Astrocyte (in vitro differentiated cells and primary cell): ENCODE results near the gene PPP1R12C. TPM values are rescaled to one million over a fixed set of nuclear protein-coding genes. Genes with fewer than 3 reads are reported as not detected.

Experiments used
- DNase-seq: peaks from one replicate; pipeline ENCODE4 v3.0.0-alpha.2; 2010; ENCODE audit warnings: low read depth
- FAIRE-seq: peaks from 2 replicates; lab custom pipeline; 2011; peaks lifted over from hg19 to GRCh38; lab: Jason Lieb, UNC
- H2AFZ ChIP-seq: 2 replicates; pipeline ENCODE4 v1.6.0; 2012; ENCODE audit warnings: low read depth, low read length, inconsistent platforms
- H3K27ac ChIP-seq: 2 replicates; pipeline ENCODE4 v1.5.1; 2011; ENCODE audit warnings: low read depth, low read length, inconsistent platforms
- H3K27me3 ChIP-seq: 2 replicates; pipeline ENCODE4 v1.6.0; 2011; ENCODE audit warnings: low read length, inconsistent platforms; ENCODE audit not compliant: insufficient read depth
- H3K36me3 ChIP-seq: 2 replicates; pipeline ENCODE4 v1.5.1; 2011; ENCODE audit warnings: low read length, inconsistent platforms; ENCODE audit not compliant: insufficient read depth
- H3K4me1 ChIP-seq: 2 replicates; pipeline ENCODE4 v1.5.1; 2011; ENCODE audit warnings: low read length, inconsistent platforms; ENCODE audit not compliant: insufficient read depth
- H3K4me2 ChIP-seq: 2 replicates; pipeline ENCODE4 v1.6.0; 2012; ENCODE audit warnings: low read length, inconsistent platforms
- H3K4me3 ChIP-seq: 2 replicates; pipeline ENCODE4 v1.5.1; 2011; ENCODE audit warnings: low read depth, mild to moderate bottlenecking, low read length, inconsistent platforms; ENCODE audit not compliant: insufficient read depth
- H3K79me2 ChIP-seq: 2 replicates; pipeline ENCODE4 v1.6.0; 2012; ENCODE audit warnings: mild to moderate bottlenecking, low read length, inconsistent platforms; ENCODE audit not compliant: insufficient read depth
- H3K9ac ChIP-seq: 2 replicates; pipeline ENCODE4 v1.6.0; 2012; ENCODE audit warnings: mild to moderate bottlenecking, low read length, inconsistent platforms
- H3K9me3 ChIP-seq: 2 replicates; pipeline ENCODE4 v1.5.1; 2012; ENCODE audit warnings: low read depth, mild to moderate bottlenecking, low read length, inconsistent platforms; ENCODE audit not compliant: insufficient read depth
- H4K20me1 ChIP-seq: 2 replicates; pipeline ENCODE4 v1.6.0; 2012; ENCODE audit warnings: low read length, inconsistent platforms; ENCODE audit not compliant: insufficient read depth
- H3K27ac Mint-ChIP-seq: one replicate; pipeline ENCODE4 v1.8.0; 2021; ENCODE audit warnings: mild to moderate bottlenecking, mixed read lengths; ENCODE audit not compliant: unreplicated experiment
- H3K27me3 Mint-ChIP-seq: one replicate; pipeline ENCODE4 v1.8.0; 2021; ENCODE audit warnings: low read depth, mixed read lengths; ENCODE audit not compliant: unreplicated experiment
- H3K36me3 Mint-ChIP-seq: one replicate; pipeline ENCODE4 v1.8.0; 2021; ENCODE audit warnings: low read depth, mixed read lengths; ENCODE audit not compliant: unreplicated experiment
- H3K4me1 Mint-ChIP-seq: one replicate; pipeline ENCODE4 v1.8.0; 2021; ENCODE audit warnings: low read depth, mixed read lengths; ENCODE audit not compliant: unreplicated experiment
- H3K4me3 Mint-ChIP-seq: one replicate; pipeline ENCODE4 v1.8.0; 2021; ENCODE audit warnings: mild to moderate bottlenecking, moderate library complexity, mixed read lengths; ENCODE audit not compliant: unreplicated experiment
- H3K9me3 Mint-ChIP-seq: one replicate; pipeline ENCODE4 v1.8.0; 2021; ENCODE audit warnings: mild to moderate bottlenecking, mixed read lengths; ENCODE audit not compliant: unreplicated experiment
- CTCF ChIP-seq: IDR thresholded peaks from 2 replicates; pipeline ENCODE4 v1.5.1; 2011; ENCODE audit warnings: low read depth, mild to moderate bottlenecking, inconsistent platforms, low read length, moderate library complexity; ENCODE audit not compliant: insufficient read depth
- EZH2 ChIP-seq: IDR thresholded peaks from 2 replicates; pipeline ENCODE4 v1.6.1; 2012; ENCODE audit warnings: mild to moderate bottlenecking, low read length, inconsistent platforms; ENCODE audit not compliant: insufficient read depth
- total RNA-seq: library from RNA; stranded (reverse); gene quantifications from 2 replicates; pipeline ENCODE4 v1.2.1, GENCODE V29; 2021

PPP1R12C gene
- total RNA-seq, 1 donor from 2014 or later, result 86.2 TPM

DNA sequence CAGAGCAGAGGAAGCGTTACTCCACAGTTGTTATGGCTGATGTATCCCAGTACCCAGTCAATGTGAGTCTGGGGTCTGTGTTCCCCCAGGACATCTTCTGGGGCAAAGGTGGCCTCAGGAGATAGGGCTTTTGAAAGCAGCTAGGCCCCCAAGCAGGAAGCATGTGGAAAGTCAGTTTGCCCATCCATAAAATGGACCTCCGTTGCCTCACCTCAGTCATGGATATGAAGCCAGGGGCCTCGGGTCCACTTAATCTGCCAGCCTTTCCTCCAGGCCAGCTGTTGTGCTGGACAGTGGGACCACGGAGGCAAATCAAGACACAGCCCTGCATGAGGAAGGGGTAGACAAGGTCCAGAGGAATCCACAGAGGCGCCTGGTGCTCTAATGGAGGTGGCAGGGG lies 38.4 kb downstream of the PPP1R12C start:
- Histone ChIP-seq H3K4me1 (peaks cover 11% of the 10 kb centered on the region), H3K36me3 (no peaks in the 10 kb centered on the region), H3K4me3 (no peak overlapping the region), H3K27ac (no peak overlapping the region), H2AFZ (no peak overlapping the region), H3K27me3 (peaks cover 47% of the 10 kb centered on the region), H4K20me1 (no peaks in the 10 kb centered on the region), H3K9ac (no peak overlapping the region), H3K79me2 (no peaks in the 10 kb centered on the region), H3K4me2 (no peak overlapping the region), H3K9me3 (peaks cover 4% of the 10 kb centered on the region)
- Mint-ChIP-seq H3K4me1 (peaks cover 2% of the 10 kb centered on the region), H3K4me3 (no peak overlapping the region), H3K27me3 (peaks cover 51% of the 10 kb centered on the region), H3K36me3 (peaks cover 2% of the 10 kb centered on the region), H3K9me3 (peaks cover 2% of the 10 kb centered on the region), H3K27ac (no peak overlapping the region)
- FAIRE-seq (no peak), DNase-seq (no peak)
- TF ChIP-seq CTCF, result no peak
- TF ChIP-seq EZH2, result no peak

DNA sequence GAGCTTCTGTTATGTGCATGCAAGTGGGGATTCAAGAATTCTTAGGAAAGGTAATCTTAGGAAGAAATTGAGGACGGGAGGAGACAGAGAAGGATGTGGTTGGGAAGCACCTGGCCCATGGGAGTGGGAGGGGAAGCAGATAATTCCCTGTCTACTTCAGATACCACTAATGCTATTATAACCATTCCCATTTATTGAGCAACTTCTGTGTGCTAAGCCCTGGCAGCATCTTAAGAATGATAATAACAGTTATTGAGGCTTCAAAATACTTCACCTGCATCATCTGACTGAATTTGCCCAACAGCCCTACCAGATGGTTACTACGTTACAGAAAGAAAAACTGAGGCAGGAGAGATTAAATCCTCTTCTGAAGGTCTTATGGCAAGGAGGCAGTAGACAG lies 40.3 kb downstream of the PPP1R12C start:
- H3K27ac ChIP-seq, result no peak overlapping the region
- FAIRE-seq, result no peak
- H3K4me2 ChIP-seq, result no peak overlapping the region
- no peak overlapping the region for H3K4me3 ChIP-seq
- Mint-ChIP-seq H3K27me3 (peaks cover 53% of the 10 kb centered on the region), H3K4me3 (no peak overlapping the region), H3K9me3 (peaks cover 2% of the 10 kb centered on the region), H3K27ac (no peak overlapping the region), H3K4me1 (peaks cover 2% of the 10 kb centered on the region), H3K36me3 (peaks cover 2% of the 10 kb centered on the region)
- H3K9me3 ChIP-seq, result no peaks in the 10 kb centered on the region
- peaks cover 31% of the 10 kb centered on the region for H3K27me3 ChIP-seq
- no peaks in the 10 kb centered on the region for H3K36me3 ChIP-seq
- no peaks in the 10 kb centered on the region for H4K20me1 ChIP-seq
- no peak for DNase-seq
- no peak for TF ChIP-seq CTCF
- TF ChIP-seq EZH2, result no peak
- no peaks in the 10 kb centered on the region for H3K79me2 ChIP-seq
- no peak overlapping the region for H3K9ac ChIP-seq
- no peak overlapping the region for H2AFZ ChIP-seq
- H3K4me1 ChIP-seq, result peaks cover 9% of the 10 kb centered on the region

DNA sequence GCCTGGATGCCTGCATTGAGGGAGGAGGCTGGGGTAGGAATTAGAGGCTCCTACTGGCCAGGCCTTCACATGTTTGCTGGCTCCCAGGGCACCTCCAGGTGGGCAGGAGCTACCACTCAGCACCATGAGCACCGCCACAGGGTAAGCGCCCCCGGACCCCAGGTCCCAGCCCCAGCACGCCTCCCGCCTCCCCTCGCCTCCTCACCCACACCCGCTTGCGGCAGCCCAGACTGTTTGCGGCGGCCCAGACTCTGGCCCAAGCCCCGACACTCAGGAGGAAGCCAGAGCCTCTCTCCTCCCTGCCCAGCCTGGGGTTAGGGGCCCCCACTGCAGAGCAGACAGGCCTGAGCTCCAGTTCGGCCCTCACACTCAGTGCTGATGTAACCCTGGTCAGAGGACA lies 41.1 kb downstream of the PPP1R12C start:
- Histone ChIP-seq H2AFZ (no peak overlapping the region), H3K4me2 (no peak overlapping the region), H3K27ac (no peak overlapping the region), H3K9ac (no peak overlapping the region), H4K20me1 (no peaks in the 10 kb centered on the region), H3K79me2 (no peaks in the 10 kb centered on the region), H3K27me3 (peaks cover 24% of the 10 kb centered on the region), H3K36me3 (no peaks in the 10 kb centered on the region), H3K4me3 (no peak overlapping the region), H3K4me1 (peaks cover 4% of the 10 kb centered on the region), H3K9me3 (no peaks in the 10 kb centered on the region)
- Mint-ChIP-seq H3K4me3 (no peak overlapping the region), H3K36me3 (peaks cover 2% of the 10 kb centered on the region), H3K4me1 (peaks cover 2% of the 10 kb centered on the region), H3K27me3 (peaks cover 58% of the 10 kb centered on the region), H3K9me3 (peaks cover 2% of the 10 kb centered on the region), H3K27ac (no peak overlapping the region)
- DNase-seq (no peak), FAIRE-seq (no peak)
- TF ChIP-seq CTCF (no peak), EZH2 (no peak)
